Umbilical cord (tissue), 2 donors: ENCODE measurements around the gene FANCM. TPM values are rescaled to one million over a fixed set of nuclear protein-coding genes. Genes with fewer than 3 reads are reported as not detected.
A peak's percentile ranks its signal among the peaks of the same experiment; 100 is the strongest.

Source experiments
- DNase-seq: peaks from one replicate; pipeline ENCODE4 v3.0.0-alpha.2; 2015; ENCODE audit warnings: low spot score
- total RNA-seq: library from RNA; depleted of rRNA; stranded (reverse); fragments of >200 nt; gene quantifications from one replicate; pipeline ENCODE4 v1.2.3, GENCODE V29; 2014; ENCODE audit warnings: low replicate concordance; ENCODE audit not compliant: insufficient read depth

FANCM gene
- total RNA-seq, 1 donor from 2014 or later: 10.1 TPM

DNA sequence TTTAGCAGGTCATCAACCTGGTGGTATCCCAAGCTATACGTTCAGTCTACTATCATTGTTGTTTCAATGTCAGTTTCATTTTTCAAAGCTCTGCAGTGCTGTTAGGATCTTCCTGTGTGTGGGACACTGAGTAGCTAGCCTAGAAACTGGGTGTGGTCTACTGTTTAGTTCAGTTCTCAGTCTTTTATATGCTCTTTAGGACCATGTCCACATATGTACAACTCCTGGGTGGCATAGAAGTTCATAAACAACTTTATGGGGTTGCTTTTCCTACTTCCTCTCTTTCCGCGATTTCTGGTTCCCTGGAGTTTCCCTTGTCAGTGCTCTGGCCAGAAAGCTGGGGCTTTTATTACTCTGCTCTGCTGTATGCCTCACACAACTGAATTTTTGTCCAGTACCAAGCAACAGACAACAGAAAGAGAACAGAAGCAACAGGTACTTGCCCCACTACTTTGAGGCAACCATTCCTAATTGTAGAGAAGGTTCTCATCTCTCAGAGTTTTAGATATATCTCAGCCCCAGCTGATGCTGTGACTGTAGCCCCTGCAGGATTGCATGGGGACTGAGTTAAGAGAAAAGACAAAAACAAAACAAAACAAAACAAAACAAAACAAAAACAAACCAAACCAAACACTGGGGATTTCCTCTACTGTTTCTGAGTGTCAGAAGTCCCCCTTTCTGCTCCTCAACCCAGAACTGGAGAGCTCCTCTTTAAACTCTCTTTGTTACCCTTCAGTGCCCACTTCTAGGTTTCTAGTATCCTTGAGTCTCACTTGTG is 86.9 kb downstream of the FANCM start:
- DNase-seq: no peak

DNA sequence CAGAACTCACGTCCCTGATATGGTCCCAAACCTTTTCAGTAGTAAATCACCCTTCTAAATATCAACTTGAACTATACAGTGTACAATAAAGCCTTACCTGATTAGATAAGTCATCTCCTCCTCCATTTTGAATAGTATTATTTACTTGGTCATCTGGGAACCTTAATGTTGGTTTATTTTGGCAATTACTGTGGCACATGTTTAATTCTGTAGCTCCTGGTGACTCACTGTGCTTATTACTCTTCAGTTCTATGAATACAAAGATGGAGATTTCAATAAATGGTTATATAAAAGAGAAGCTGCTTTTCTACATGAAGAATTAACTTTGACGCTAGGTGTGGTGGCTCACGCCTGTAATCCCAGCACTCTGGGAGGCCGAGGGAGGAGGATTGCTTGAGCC is 91.8 kb downstream of the FANCM start:
- DNase-seq: no peak

DNA sequence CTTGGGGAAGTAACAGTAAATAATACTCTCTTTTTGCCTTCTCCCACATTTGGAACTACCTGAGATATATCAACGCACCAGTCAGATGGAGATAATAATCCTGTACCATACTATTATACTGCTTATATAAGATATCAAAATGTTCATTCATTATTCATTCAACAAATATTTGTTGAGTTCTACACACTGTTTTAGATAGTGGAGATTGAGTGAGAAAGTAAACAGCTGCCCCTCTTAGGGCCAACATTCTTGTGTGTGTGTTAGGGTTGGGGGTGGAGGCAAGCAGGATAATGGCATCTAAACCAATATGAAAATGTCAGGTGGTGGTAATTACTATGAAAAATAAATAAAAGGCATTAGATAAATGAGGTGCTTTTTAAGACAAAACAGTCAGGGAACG is 103.3 kb downstream of the FANCM start:
- DNase-seq: no peak

DNA sequence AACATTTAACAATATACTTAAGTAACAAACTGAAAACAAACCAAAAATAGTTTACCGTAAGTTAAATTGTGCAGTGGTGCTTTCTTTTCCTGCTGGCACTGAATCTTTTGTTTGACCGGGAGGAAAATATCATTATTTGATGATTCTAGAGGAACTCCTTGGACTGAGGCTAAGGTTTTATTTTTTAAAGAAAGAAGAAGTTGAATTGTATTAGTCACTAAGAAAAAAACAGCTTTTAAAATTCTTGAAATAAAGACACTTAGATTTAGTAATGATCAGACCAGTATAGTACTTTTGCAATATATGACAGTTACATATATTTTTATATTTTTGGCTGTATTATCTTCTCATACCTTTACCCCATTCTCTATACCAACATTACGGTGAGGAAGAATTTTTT is 107.0 kb downstream of the FANCM start:
- no peak for DNase-seq

DNA sequence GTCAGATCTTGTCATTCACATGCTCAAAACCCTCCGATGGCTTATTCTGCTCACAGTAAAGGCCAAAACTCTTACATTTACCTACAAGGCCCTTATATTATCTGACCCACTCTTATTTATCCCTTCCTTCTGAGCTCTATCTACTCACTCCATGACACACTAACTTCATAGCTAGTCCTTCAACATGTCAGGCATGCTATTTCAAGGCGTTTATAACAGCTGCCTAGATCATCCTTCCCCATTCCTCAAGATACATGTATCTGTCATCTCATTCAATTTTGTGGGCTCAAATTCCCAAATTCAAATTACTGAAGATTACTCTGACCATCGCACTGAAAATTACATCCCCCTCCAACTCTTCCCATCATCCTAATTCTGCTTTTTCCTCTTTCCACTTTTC is 110.4 kb downstream of the FANCM start:
- DNase-seq: no peak

DNA sequence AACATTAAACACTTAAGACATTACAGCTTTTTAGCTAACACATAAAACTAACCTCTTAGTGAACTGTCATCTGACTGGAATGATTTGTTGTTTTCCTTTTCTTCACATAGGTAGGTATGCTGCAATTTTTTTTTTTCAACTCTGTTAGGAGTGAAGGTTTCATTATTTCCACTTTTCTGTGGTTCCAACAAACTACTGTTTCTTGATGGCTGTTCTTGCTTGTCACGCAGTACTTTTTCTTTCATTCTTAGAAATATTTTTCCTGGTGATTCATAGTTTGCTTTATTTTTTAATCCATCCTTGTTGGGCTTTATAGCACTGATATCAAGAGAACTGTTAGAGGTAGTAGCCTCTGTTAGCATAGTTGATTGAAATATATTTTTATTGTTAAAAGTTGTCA is 111.0 kb downstream of the FANCM start:
- DNase-seq: no peak

DNA sequence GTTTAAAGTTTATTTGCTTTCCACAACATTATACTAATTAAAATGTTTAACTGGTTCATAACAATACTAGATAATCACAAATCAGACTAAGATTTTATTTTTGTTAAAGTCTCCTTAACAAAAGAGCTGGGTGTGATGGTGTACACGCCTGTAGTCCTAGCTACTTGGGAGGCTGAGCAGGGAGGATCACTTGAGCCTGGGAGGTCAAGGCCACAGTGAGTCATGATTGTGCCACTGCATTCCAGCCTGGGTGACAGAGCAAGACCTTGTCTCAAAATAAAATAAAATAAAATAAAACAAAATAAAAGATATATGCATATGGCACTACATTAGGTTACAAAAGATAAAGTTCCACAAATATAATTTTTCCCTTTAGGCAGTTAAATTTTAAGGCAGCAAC is 111.7 kb downstream of the FANCM start:
- no peak for DNase-seq

DNA sequence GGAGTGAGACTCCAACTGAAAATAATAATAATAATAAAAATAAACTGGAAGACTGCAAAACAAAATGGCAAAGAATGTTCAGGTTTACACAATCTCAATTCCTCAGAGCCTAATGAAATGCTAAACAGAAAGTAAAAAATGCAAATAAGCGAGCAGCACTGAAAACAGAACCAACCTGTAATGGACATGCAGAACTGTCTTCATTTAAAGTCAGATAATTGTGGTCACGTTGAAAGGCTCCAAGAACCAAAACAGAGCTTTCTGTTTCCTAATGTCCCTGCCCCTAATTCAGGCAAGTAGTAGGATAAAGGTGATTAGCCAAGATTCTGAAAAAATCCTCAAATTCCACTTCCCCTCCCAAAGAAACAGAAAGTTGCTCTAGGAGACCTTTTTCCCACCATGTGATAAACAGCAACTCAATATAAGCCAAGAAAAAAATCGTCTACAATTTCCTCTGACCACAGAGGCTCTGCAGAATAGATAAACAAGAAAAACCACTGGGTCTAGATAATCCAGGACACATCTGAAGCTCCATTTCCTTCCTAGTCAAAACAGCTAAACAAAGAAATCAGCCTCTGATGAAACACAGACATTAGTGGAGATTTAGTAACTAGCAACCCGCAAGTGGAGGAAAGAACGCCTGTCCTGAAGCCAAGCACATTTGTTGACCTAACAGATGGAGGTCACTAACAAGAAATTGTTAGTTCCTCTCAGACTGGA is 114.3 kb downstream of the FANCM start:
- DNase-seq: peak; percentile 71

Other genes with a start within 250 kb of the FANCM start
- gene KLHL28, start 174.0 kb upstream of the FANCM start, total RNA-seq: 27.9 TPM
- 46.2 TPM for gene TOGARAM1, start 173.7 kb upstream of the FANCM start, total RNA-seq
- gene PRPF39, start 51.8 kb upstream of the FANCM start, total RNA-seq: 35.6 TPM
- gene FKBP3, start 1.4 kb upstream of the FANCM start, total RNA-seq: 31.3 TPM
- gene MIS18BP1, start 117.3 kb downstream of the FANCM start, total RNA-seq: 34.7 TPM